T follicular helper cell (primary cell): ENCODE results near the gene UVRAG.
A peak's percentile ranks its signal among the peaks of the same experiment; 100 is the strongest.

Experiments used
- DNase-seq: peaks from one replicate; pipeline ENCODE4 v3.0.0-alpha.2; 2020; ENCODE audit warnings: low read depth

UVRAG gene

GRCh38 chr11:75784085-75784478 is 30.9 kb upstream of the UVRAG start:
- no peak for DNase-seq

- no peak for DNase-seq
Observed at GRCh38 chr11:75784506-75784905, 30.5 kb upstream of the UVRAG start.

GRCh38 chr11:75785187-75785586 is 29.8 kb upstream of the UVRAG start:
- no peak for DNase-seq

DNA sequence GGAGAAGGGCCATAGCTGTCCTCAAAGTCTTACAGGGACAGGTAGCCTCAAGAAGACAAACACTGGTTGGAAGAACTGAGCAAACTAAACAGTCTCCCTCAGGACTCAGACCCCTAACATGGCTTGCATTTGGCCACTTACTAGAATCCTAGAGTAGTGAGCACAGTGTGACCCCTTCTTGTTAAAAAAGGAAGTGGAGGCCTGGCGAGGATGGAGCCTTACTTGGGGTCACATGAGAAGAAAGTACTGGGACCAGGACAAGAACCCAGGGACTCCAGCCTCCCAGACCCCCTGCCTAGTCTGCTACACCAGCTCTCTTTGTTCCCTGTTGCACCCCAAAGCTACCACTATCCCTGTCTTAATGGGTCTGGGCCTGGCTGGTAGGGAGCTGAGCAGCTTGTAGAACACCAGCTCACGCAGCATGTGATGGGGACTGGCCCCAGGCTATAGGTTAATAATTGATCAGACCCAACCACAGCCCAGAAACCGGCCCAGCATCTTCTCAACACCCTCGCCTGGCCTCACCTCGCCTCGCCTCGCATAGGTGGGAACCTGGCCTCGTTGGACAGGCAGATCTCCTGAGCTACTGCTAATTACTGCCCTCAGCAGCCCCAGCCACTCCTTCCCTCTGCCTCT is 28.8 kb upstream of the UVRAG start:
- DNase-seq = no peak

DNA sequence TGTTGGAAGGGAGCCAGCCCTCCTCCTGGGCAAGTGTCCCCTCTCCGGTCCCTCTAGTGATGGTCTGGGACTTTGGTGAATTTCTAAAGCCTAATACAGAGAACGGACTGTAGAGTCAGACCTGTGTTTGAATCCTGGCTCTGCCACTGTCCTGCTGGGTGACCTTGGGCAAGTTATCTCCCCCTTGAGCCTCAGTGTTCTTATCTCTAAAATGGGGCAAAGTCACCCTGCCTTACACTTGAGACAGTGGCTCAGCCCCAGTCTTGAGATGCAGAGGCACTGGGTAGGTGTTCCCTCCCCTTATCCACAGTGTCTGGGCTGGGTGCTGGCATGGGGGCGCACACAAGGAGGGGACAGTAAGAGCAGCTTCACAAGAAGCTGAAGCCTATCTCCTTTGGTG is 25.5 kb upstream of the UVRAG start:
- no peak for DNase-seq

- no peak for DNase-seq
Observed at GRCh38 chr11:75790986-75791385, 24.0 kb upstream of the UVRAG start.

- no peak for DNase-seq
Observed at GRCh38 chr11:75792127-75792731, 22.8 kb upstream of the UVRAG start.

DNA sequence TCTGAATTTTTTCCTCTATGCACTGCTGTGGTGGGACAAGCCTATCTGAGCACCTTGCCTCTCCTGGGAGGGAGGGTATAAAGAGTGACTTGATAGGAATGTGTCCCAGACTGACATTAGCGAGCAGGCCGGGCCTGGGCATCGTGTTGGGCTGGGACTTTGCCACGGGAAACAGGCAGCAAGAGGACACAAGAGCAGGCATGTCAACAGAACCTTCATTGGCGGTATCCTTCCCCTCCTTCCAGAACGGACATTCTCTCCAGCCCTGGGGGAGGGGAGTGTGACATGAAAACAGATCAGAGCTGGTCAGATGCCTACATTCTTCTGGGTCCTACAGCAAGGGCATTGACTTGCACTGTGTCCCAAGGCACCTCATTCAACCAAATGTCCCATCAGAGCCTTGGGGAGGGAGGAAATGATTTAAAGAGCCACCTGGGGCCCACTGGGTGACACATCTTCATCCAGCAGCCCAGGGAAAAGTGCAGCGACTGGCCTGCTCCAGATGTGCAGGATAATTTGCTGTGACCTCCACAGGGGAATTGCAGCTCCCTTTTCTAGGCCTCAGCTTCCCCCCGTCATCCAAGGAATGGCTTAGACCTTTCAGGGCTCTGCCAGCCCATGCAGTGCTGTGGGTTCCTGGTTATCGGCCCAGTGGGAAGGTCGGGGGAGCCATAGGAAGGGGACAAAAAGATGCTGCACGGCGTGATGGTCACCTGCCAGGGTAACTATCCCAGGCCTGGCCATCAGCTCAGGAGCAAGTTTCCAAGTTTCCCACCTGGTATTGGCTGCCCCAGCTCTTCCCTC is 21.8 kb upstream of the UVRAG start:
- no peak for DNase-seq

DNA sequence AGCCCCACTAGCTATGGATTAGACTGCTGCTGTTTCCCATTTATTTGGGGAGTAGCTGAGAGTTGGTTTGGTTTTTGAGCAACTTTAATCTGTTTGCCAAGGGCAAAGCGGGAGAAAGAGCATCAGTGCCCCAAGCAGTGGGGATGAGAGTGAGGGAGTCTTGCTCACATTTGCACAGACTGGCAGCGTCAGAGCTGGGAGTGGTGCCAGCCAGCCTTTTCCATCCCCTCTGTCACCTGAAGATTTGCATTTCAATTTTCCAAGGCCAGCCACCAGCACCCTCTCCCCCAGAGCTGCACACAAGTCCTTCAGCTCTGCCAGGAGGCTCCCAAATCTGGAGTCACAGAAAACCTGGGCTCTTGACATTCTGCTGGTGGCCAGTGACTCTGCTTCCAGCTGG is 21.0 kb upstream of the UVRAG start:
- DNase-seq = no peak

- DNase-seq = no peak
Observed at GRCh38 chr11:75795276-75796090, 19.5 kb upstream of the UVRAG start.

- DNase-seq = no peak
Observed at GRCh38 chr11:75796091-75796435, 18.9 kb upstream of the UVRAG start.

GRCh38 chr11:75797116-75797515 is 17.9 kb upstream of the UVRAG start:
- DNase-seq = no peak

DNA sequence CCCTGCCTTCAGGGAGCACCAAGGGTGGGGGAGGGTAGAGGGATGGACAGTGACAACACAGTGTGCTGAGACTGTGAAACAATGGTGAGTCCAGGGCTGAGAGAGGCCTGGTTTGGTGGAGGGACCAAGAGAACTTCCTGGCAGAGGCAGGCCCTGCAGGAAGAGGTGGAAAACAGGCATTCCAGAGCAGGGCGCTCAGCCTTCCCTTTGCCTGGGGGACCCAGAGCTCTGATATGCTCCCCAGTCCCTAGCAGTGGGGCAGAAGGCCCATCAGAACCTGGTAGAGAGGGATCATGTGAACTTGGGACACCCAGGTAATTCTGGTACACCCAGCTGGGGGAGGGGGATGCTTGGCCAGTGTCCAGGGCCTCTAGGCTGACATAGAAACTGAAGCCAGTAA is 17.2 kb upstream of the UVRAG start:
- DNase-seq = no peak

DNA sequence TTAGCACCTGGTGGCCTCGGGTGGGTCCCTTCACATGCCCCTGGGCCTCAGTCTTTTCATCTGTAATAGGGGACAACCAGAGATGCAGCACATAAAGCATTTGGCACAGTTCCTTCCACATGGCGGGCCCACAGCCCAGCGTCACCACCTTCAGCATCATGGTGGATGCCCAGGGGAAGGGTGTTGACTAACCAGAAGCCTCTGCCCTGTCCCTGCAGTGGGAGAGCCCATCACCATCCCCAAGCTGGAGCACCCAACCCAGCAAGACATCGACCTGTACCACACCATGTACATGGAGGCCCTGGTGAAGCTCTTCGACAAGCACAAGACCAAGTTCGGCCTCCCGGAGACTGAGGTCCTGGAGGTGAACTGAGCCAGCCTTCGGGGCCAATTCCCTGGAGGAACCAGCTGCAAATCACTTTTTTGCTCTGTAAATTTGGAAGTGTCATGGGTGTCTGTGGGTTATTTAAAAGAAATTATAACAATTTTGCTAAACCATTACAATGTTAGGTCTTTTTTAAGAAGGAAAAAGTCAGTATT is 14.8 kb upstream of the UVRAG start:
- DNase-seq = no peak

DNA sequence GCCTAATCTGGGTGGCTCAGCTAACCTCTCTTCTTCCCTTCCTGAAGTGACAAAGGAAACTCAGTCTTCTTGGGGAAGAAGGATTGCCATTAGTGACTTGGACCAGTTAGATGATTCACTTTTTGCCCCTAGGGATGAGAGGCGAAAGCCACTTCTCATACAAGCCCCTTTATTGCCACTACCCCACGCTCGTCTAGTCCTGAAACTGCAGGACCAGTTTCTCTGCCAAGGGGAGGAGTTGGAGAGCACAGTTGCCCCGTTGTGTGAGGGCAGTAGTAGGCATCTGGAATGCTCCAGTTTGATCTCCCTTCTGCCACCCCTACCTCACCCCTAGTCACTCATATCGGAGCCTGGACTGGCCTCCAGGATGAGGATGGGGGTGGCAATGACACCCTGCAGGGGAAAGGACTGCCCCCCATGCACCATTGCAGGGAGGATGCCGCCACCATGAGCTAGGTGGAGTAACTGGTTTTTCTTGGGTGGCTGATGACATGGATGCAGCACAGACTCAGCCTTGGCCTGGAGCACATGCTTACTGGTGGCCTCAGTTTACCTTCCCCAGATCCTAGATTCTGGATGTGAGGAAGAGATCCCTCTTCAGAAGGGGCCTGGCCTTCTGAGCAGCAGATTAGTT is 14.2 kb upstream of the UVRAG start:
- DNase-seq = no peak

- no peak for DNase-seq
Observed at GRCh38 chr11:75801362-75802020, 13.5 kb upstream of the UVRAG start.

GRCh38 chr11:75802021-75802912 is 12.7 kb upstream of the UVRAG start:
- DNase-seq = no peak

GRCh38 chr11:75802913-75803820 is 11.8 kb upstream of the UVRAG start:
- DNase-seq = peak; percentile 50

DNA sequence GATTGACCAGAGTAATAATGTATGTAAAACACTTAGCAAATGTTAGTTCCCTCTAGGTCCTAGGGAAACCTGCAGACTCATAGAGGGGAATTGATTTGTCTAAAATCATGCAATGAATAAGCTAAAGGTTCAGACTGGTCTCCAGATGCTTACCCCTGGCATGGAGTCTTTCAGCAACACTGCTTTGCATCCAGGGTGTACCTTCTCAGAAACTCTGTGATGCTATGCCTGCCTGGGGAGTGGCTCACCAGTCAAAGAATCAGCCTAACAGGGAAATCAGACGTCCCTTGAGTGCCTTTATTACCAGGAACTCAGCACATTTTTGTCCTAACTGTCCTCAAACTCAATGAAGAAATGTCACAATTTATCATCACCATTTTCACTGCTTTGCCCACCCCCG is 5.9 kb upstream of the UVRAG start:
- DNase-seq = no peak
